Measurements from ENCODE around the gene RUNX1. TPM values are rescaled to one million over a fixed set of nuclear protein-coding genes. Genes with fewer than 3 reads are reported as not detected.

The RUNX1 gene
- total RNA-seq, 1 donor from 2014 or later, result 92.1 TPM

- Mint-ChIP-seq H3K4me3 (peak overlapping the region; percentile 53), H3K4me1 (peaks cover 53% of the 10 kb centered on the region), H3K27me3 (no peaks in the 10 kb centered on the region), H3K27ac (peak overlapping the region; percentile 74), H3K9me3 (no peaks in the 10 kb centered on the region), H3K36me3 (ENCODE audit: low read depth) (peaks cover 25% of the 10 kb centered on the region)
- POLR2A ChIA-PET, result interaction anchor here (0.6 to 2.4 kb wide), 15 partner anchors 10 to 258 kb away, joined by 3 to 23 read pairs (median 4); no protein-coding TSS in a partner anchor
- ATAC-seq (ENCODE audit: low read depth) (no peak), DNase-seq (no peak)
- TF ChIP-seq CTCF (IDR thresholded peaks at IDR 0.05), result no peak
- intact Hi-C loops (cut with micrococcal nuclease), result loop anchor here (1.0 to 2.0 kb wide), 4 partner anchors 10 to 216 kb away; partner anchors contain the start of gene RUNX1
- CTCF ChIA-PET, result interaction anchor here (0.9 to 1.4 kb wide), 4 partner anchors 60 to 228 kb away, joined by 3 to 6 read pairs (median 3); no protein-coding TSS in a partner anchor
Measured at GRCh38 chr21:34973685-34974084, 75.4 kb downstream of the RUNX1 start.

- no peaks in the 10 kb centered on the region for H3K9me3 Mint-ChIP-seq
- CTCF ChIA-PET, result no interaction called here
Measured at GRCh38 chr21:34971656-34972055, 77.4 kb downstream of the RUNX1 start.

GRCh38 chr21:34970566-34970965 is 78.5 kb downstream of the RUNX1 start:
- H3K27me3 Mint-ChIP-seq, result no peaks in the 10 kb centered on the region
- DNase-seq (no peak), ATAC-seq (ENCODE audit: low read depth) (no peak)
- CTCF ChIA-PET, result no interaction called here
- no peaks in the 10 kb centered on the region for H3K9me3 Mint-ChIP-seq
- no peak overlapping the region for H3K27ac Mint-ChIP-seq
- POLR2A ChIA-PET, result interaction anchor here (0.9 kb wide), 1 partner anchor 76 kb away, joined by 14 read pairs; no protein-coding TSS in a partner anchor
- no peak for TF ChIP-seq CTCF (IDR thresholded peaks at IDR 0.05)
- intact Hi-C loops (cut with micrococcal nuclease), result no loop called here
- peaks cover 34% of the 10 kb centered on the region for H3K36me3 Mint-ChIP-seq (ENCODE audit: low read depth)
- H3K4me3 Mint-ChIP-seq, result no peak overlapping the region
- peaks cover 58% of the 10 kb centered on the region for H3K4me1 Mint-ChIP-seq

More at GRCh38 chr21:34971656-34972055, 77.4 kb downstream of the RUNX1 start:
- POLR2A ChIA-PET, result interaction anchor here (0.9 kb wide), 1 partner anchor 75 kb away, joined by 14 read pairs; no protein-coding TSS in a partner anchor
- peaks cover 59% of the 10 kb centered on the region for H3K4me1 Mint-ChIP-seq
- ATAC-seq (ENCODE audit: low read depth), result no peak
- H3K27ac Mint-ChIP-seq, result no peak overlapping the region
- DNase-seq, result no peak
- H3K4me3 Mint-ChIP-seq, result no peak overlapping the region
- TF ChIP-seq CTCF (IDR thresholded peaks at IDR 0.05), result no peak
- peaks cover 32% of the 10 kb centered on the region for H3K36me3 Mint-ChIP-seq (ENCODE audit: low read depth)
- intact Hi-C loops (cut with micrococcal nuclease), result no loop called here
- H3K27me3 Mint-ChIP-seq, result no peaks in the 10 kb centered on the region

GRCh38 chr21:34970167-34970500 is 79.0 kb downstream of the RUNX1 start:
- TF ChIP-seq CTCF (IDR thresholded peaks at IDR 0.05), result no peak
- DNase-seq (no peak), ATAC-seq (ENCODE audit: low read depth) (no peak)
- peak overlapping the region; percentile 3 for H3K27ac Mint-ChIP-seq
- POLR2A ChIA-PET, result no interaction called here
- CTCF ChIA-PET, result no interaction called here
- no peaks in the 10 kb centered on the region for H3K27me3 Mint-ChIP-seq
- intact Hi-C loops (cut with micrococcal nuclease), result no loop called here
- peaks cover 58% of the 10 kb centered on the region for H3K4me1 Mint-ChIP-seq
- H3K36me3 Mint-ChIP-seq (ENCODE audit: low read depth), result peaks cover 34% of the 10 kb centered on the region
- no peak overlapping the region for H3K4me3 Mint-ChIP-seq
- no peaks in the 10 kb centered on the region for H3K9me3 Mint-ChIP-seq

- H3K4me1 Mint-ChIP-seq, result peaks cover 58% of the 10 kb centered on the region
- H3K9me3 Mint-ChIP-seq, result no peaks in the 10 kb centered on the region
- ChIA-PET CTCF (no interaction called here), POLR2A (interaction anchor here (0.6 kb wide), 1 partner anchor 87 kb away, joined by 4 read pairs; no protein-coding TSS in a partner anchor)
- ATAC-seq (ENCODE audit: low read depth), result no peak
- no peak for DNase-seq
- H3K4me3 Mint-ChIP-seq, result no peak overlapping the region
- peaks cover 39% of the 10 kb centered on the region for H3K36me3 Mint-ChIP-seq (ENCODE audit: low read depth)
- intact Hi-C loops (cut with micrococcal nuclease), result no loop called here
- TF ChIP-seq CTCF (IDR thresholded peaks at IDR 0.05), result no peak
- H3K27ac Mint-ChIP-seq, result peak overlapping the region; percentile 3
- no peaks in the 10 kb centered on the region for H3K27me3 Mint-ChIP-seq
Measured at GRCh38 chr21:34969423-34970166, 79.5 kb downstream of the RUNX1 start.

Measured in activated B cell treated with CpG ODN at 0.5 μM for 24 hours (primary cell).